Astrocyte (in vitro differentiated cells and primary cell): Measurements from ENCODE around the gene KCNC2. TPM values are rescaled to one million over a fixed set of nuclear protein-coding genes. Genes with fewer than 3 reads are reported as not detected.

Experiments
- DNase-seq: peaks from one replicate; pipeline ENCODE4 v3.0.0-alpha.2; 2010; ENCODE audit warnings: low read depth
- FAIRE-seq: peaks from 2 replicates; lab custom pipeline; 2011; peaks lifted over from hg19 to GRCh38; lab: Jason Lieb, UNC
- H2AFZ ChIP-seq: 2 replicates; pipeline ENCODE4 v1.6.0; 2012; ENCODE audit warnings: low read depth, low read length, inconsistent platforms
- H3K27ac ChIP-seq: 2 replicates; pipeline ENCODE4 v1.5.1; 2011; ENCODE audit warnings: low read depth, low read length, inconsistent platforms
- H3K27me3 ChIP-seq: 2 replicates; pipeline ENCODE4 v1.6.0; 2011; ENCODE audit warnings: low read length, inconsistent platforms; ENCODE audit not compliant: insufficient read depth
- H3K36me3 ChIP-seq: 2 replicates; pipeline ENCODE4 v1.5.1; 2011; ENCODE audit warnings: low read length, inconsistent platforms; ENCODE audit not compliant: insufficient read depth
- H3K4me1 ChIP-seq: 2 replicates; pipeline ENCODE4 v1.5.1; 2011; ENCODE audit warnings: low read length, inconsistent platforms; ENCODE audit not compliant: insufficient read depth
- H3K4me2 ChIP-seq: 2 replicates; pipeline ENCODE4 v1.6.0; 2012; ENCODE audit warnings: low read length, inconsistent platforms
- H3K4me3 ChIP-seq: 2 replicates; pipeline ENCODE4 v1.5.1; 2011; ENCODE audit warnings: low read depth, mild to moderate bottlenecking, low read length, inconsistent platforms; ENCODE audit not compliant: insufficient read depth
- H3K79me2 ChIP-seq: 2 replicates; pipeline ENCODE4 v1.6.0; 2012; ENCODE audit warnings: mild to moderate bottlenecking, low read length, inconsistent platforms; ENCODE audit not compliant: insufficient read depth
- H3K9ac ChIP-seq: 2 replicates; pipeline ENCODE4 v1.6.0; 2012; ENCODE audit warnings: mild to moderate bottlenecking, low read length, inconsistent platforms
- H3K9me3 ChIP-seq: 2 replicates; pipeline ENCODE4 v1.5.1; 2012; ENCODE audit warnings: low read depth, mild to moderate bottlenecking, low read length, inconsistent platforms; ENCODE audit not compliant: insufficient read depth
- H4K20me1 ChIP-seq: 2 replicates; pipeline ENCODE4 v1.6.0; 2012; ENCODE audit warnings: low read length, inconsistent platforms; ENCODE audit not compliant: insufficient read depth
- H3K27ac Mint-ChIP-seq: one replicate; pipeline ENCODE4 v1.8.0; 2021; ENCODE audit warnings: mild to moderate bottlenecking, mixed read lengths; ENCODE audit not compliant: unreplicated experiment
- H3K27me3 Mint-ChIP-seq: one replicate; pipeline ENCODE4 v1.8.0; 2021; ENCODE audit warnings: low read depth, mixed read lengths; ENCODE audit not compliant: unreplicated experiment
- H3K36me3 Mint-ChIP-seq: one replicate; pipeline ENCODE4 v1.8.0; 2021; ENCODE audit warnings: low read depth, mixed read lengths; ENCODE audit not compliant: unreplicated experiment
- H3K4me1 Mint-ChIP-seq: one replicate; pipeline ENCODE4 v1.8.0; 2021; ENCODE audit warnings: low read depth, mixed read lengths; ENCODE audit not compliant: unreplicated experiment
- H3K4me3 Mint-ChIP-seq: one replicate; pipeline ENCODE4 v1.8.0; 2021; ENCODE audit warnings: mild to moderate bottlenecking, moderate library complexity, mixed read lengths; ENCODE audit not compliant: unreplicated experiment
- H3K9me3 Mint-ChIP-seq: one replicate; pipeline ENCODE4 v1.8.0; 2021; ENCODE audit warnings: mild to moderate bottlenecking, mixed read lengths; ENCODE audit not compliant: unreplicated experiment
- CTCF ChIP-seq: IDR thresholded peaks from 2 replicates; pipeline ENCODE4 v1.5.1; 2011; ENCODE audit warnings: low read depth, mild to moderate bottlenecking, inconsistent platforms, low read length, moderate library complexity; ENCODE audit not compliant: insufficient read depth
- EZH2 ChIP-seq: IDR thresholded peaks from 2 replicates; pipeline ENCODE4 v1.6.1; 2012; ENCODE audit warnings: mild to moderate bottlenecking, low read length, inconsistent platforms; ENCODE audit not compliant: insufficient read depth
- total RNA-seq: library from RNA; stranded (reverse); gene quantifications from 2 replicates; pipeline ENCODE4 v1.2.1, GENCODE V29; 2021

Gene KCNC2
- total RNA-seq, 1 donor from 2014 or later: not detected

GRCh38 chr12:75245108-75245507 is 35.5 kb upstream of the KCNC2 start:
- H3K36me3 ChIP-seq: no peaks in the 10 kb centered on the region
- Mint-ChIP-seq H3K4me3 (no peak overlapping the region), H3K9me3 (peaks cover 2% of the 10 kb centered on the region), H3K27me3 (no peaks in the 10 kb centered on the region), H3K27ac (no peak overlapping the region), H3K36me3 (no peaks in the 10 kb centered on the region), H3K4me1 (no peaks in the 10 kb centered on the region)
- no peak for TF ChIP-seq CTCF
- TF ChIP-seq EZH2: no peak
- no peaks in the 10 kb centered on the region for H3K27me3 ChIP-seq
- H3K9ac ChIP-seq: no peak overlapping the region
- H3K4me3 ChIP-seq: no peak overlapping the region
- H4K20me1 ChIP-seq: no peaks in the 10 kb centered on the region
- H3K9me3 ChIP-seq: no peaks in the 10 kb centered on the region
- H3K27ac ChIP-seq: no peak overlapping the region
- FAIRE-seq: no peak
- no peak for DNase-seq
- H2AFZ ChIP-seq: no peak overlapping the region
- H3K4me2 ChIP-seq: no peak overlapping the region
- H3K79me2 ChIP-seq: no peaks in the 10 kb centered on the region
- H3K4me1 ChIP-seq: no peaks in the 10 kb centered on the region

GRCh38 chr12:75239987-75240386 is 30.3 kb upstream of the KCNC2 start:
- peaks cover 2% of the 10 kb centered on the region for H3K9me3 Mint-ChIP-seq
- TF ChIP-seq CTCF (no peak), EZH2 (no peak)

GRCh38 chr12:75236206-75236605 is 26.6 kb upstream of the KCNC2 start:
- no peaks in the 10 kb centered on the region for H4K20me1 ChIP-seq
- Mint-ChIP-seq H3K4me3 (no peak overlapping the region), H3K9me3 (peaks cover 2% of the 10 kb centered on the region), H3K36me3 (no peaks in the 10 kb centered on the region), H3K4me1 (peaks cover 3% of the 10 kb centered on the region), H3K27ac (no peak overlapping the region), H3K27me3 (no peaks in the 10 kb centered on the region)
- TF ChIP-seq CTCF: no peak
- TF ChIP-seq EZH2: no peak
- no peaks in the 10 kb centered on the region for H3K9me3 ChIP-seq
- no peak overlapping the region for H3K27ac ChIP-seq
- H3K4me1 ChIP-seq: no peaks in the 10 kb centered on the region
- FAIRE-seq (no peak), DNase-seq (no peak)
- H3K79me2 ChIP-seq: no peaks in the 10 kb centered on the region
- H3K9ac ChIP-seq: no peak overlapping the region
- no peak overlapping the region for H2AFZ ChIP-seq
- no peak overlapping the region for H3K4me3 ChIP-seq
- no peaks in the 10 kb centered on the region for H3K36me3 ChIP-seq
- no peak overlapping the region for H3K4me2 ChIP-seq
- H3K27me3 ChIP-seq: no peaks in the 10 kb centered on the region

More at GRCh38 chr12:75239987-75240386, 30.3 kb upstream of the KCNC2 start:
- Histone ChIP-seq H3K9me3 (no peaks in the 10 kb centered on the region), H2AFZ (no peak overlapping the region), H3K27ac (no peak overlapping the region), H3K4me1 (no peaks in the 10 kb centered on the region), H3K4me3 (no peak overlapping the region), H3K4me2 (no peak overlapping the region), H3K27me3 (no peaks in the 10 kb centered on the region), H3K36me3 (no peaks in the 10 kb centered on the region), H4K20me1 (no peaks in the 10 kb centered on the region), H3K9ac (no peak overlapping the region), H3K79me2 (no peaks in the 10 kb centered on the region)
- Mint-ChIP-seq H3K27ac (no peak overlapping the region), H3K4me3 (no peak overlapping the region), H3K36me3 (no peaks in the 10 kb centered on the region), H3K4me1 (peaks cover 3% of the 10 kb centered on the region), H3K27me3 (no peaks in the 10 kb centered on the region)
- no peak for DNase-seq
- FAIRE-seq: no peak
